HEK293 (cell line): Measurements from ENCODE around the gene VPS51.

Experiments used
- CTCF ChIA-PET: fragments of 350-600 bp; formaldehyde crosslinking; extraction: SDS; loops from one replicate; lab custom pipeline; 2021; ENCODE audit warnings: antibody characterized with exemption; lab: Yijun Ruan, JAX
- POLR2A ChIA-PET: fragments of 300-600 bp; formaldehyde crosslinking; extraction: SDS; loops from one replicate; lab custom pipeline; 2020; ENCODE audit warnings: antibody characterized with exemption, inconsistent platforms; lab: Yijun Ruan, JAX
- H3K27ac ChIP-seq: fragments of 200-500 bp; sonication (Bioruptor generic); 2 replicates; pipeline ENCODE4 v1.5.1; 2014; ENCODE audit warnings: low read depth, low read length, control low read depth, inconsistent platforms; ENCODE audit errors: extremely low read depth
- H3K36me3 ChIP-seq, 2 experiments: fragments of 200-500 bp in 1 of 2; sonication (Bioruptor generic) in 1 of 2; 1 replicate in 1 of 2; 2 replicates in 1 of 2; pipeline ENCODE4 v1.5.1; 2014 to 2017; ENCODE audit warnings: inconsistent platforms in 2 of 2, low read length in 2 of 2; ENCODE audit not compliant: control insufficient read depth in 2 of 2, insufficient read depth in 1 of 2
- H3K4me1 ChIP-seq: fragments of 200-500 bp; sonication (Bioruptor generic); 2 replicates; pipeline ENCODE4 v1.5.1; 2014; ENCODE audit warnings: mild to moderate bottlenecking, low read length, inconsistent platforms; ENCODE audit not compliant: control insufficient read depth, insufficient read depth
- H3K4me3 ChIP-seq: 2 replicates; pipeline ENCODE4 v1.5.1; 2011; ENCODE audit warnings: low read depth, mild to moderate bottlenecking, control low read depth, low read length, moderate library complexity
- H3K9me3 ChIP-seq: fragments of 200-500 bp; sonication (Bioruptor generic); 2 replicates; pipeline ENCODE4 v1.5.1; 2014; ENCODE audit warnings: low read depth, low read length, inconsistent platforms; ENCODE audit not compliant: control insufficient read depth, insufficient read depth
- GLI2 ChIP-seq: fragments of 450-650 bp; formaldehyde crosslinking; IDR thresholded peaks from 2 replicates; pipeline ENCODE4; 2017; ENCODE audit warnings: missing biosample characterization, missing genetic modification characterization, low read depth, borderline replicate concordance
- HOXD13 ChIP-seq: sonication (generic); formaldehyde crosslinking; IDR thresholded peaks from 2 replicates; pipeline ENCODE4 v1.8.0; 2022; ENCODE audit warnings: missing genetic modification reagents, borderline replicate concordance
- TRIM28 ChIP-seq: IDR thresholded peaks from 2 replicates; pipeline ENCODE4 v1.6.1; 2011; ENCODE audit warnings: low read length, control low read depth, borderline replicate concordance
- ZBTB17 ChIP-seq: fragments of 450-650 bp; formaldehyde crosslinking; IDR thresholded peaks from 2 replicates; pipeline ENCODE4 v1.5.1; 2016; ENCODE audit warnings: missing biosample characterization, missing genetic modification characterization
- ZFP37 ChIP-seq: fragments of 450-650 bp; formaldehyde crosslinking; IDR thresholded peaks from 2 replicates; pipeline ENCODE4 v1.5.1; 2016; ENCODE audit warnings: missing biosample characterization, missing genetic modification characterization
- ZFP69B ChIP-seq: fragments of 450-650 bp; formaldehyde crosslinking; IDR thresholded peaks from 2 replicates; pipeline ENCODE4 v1.5.1; 2016; ENCODE audit warnings: missing biosample characterization, missing genetic modification characterization
- ZNF155 ChIP-seq: fragments of 450-650 bp; formaldehyde crosslinking; IDR thresholded peaks from 2 replicates; pipeline ENCODE4 v1.5.1; 2016; ENCODE audit warnings: missing biosample characterization, missing genetic modification characterization
- ZNF530 ChIP-seq: fragments of 450-650 bp; formaldehyde crosslinking; IDR thresholded peaks from 2 replicates; pipeline ENCODE4 v1.5.1; 2016; ENCODE audit warnings: low read depth, missing biosample characterization, missing genetic modification characterization
- ZNF560 ChIP-seq: fragments of 450-650 bp; formaldehyde crosslinking; IDR thresholded peaks from 2 replicates; pipeline ENCODE4 v1.5.1; 2017; ENCODE audit warnings: missing biosample characterization, missing genetic modification characterization, borderline replicate concordance
- ZNF600 ChIP-seq: fragments of 450-650 bp; formaldehyde crosslinking; IDR thresholded peaks from 2 replicates; pipeline ENCODE4 v1.5.1; 2016; ENCODE audit warnings: missing biosample characterization, missing genetic modification characterization
- ZNF610 ChIP-seq: fragments of 450-650 bp; formaldehyde crosslinking; IDR thresholded peaks from 2 replicates; pipeline ENCODE4 v1.5.1; 2016; ENCODE audit warnings: missing biosample characterization, missing genetic modification characterization, borderline replicate concordance
- ZNF624 ChIP-seq: fragments of 450-650 bp; formaldehyde crosslinking; IDR thresholded peaks from 2 replicates; pipeline ENCODE4 v1.5.1; 2017; ENCODE audit warnings: missing biosample characterization, missing genetic modification characterization
- ZNF747 ChIP-seq: fragments of 450-650 bp; formaldehyde crosslinking; IDR thresholded peaks from 2 replicates; pipeline ENCODE4 v1.5.1; 2016; ENCODE audit warnings: missing biosample characterization, missing genetic modification characterization
- TF ChIP-seq, protein P1 (sequence below): fragments of 450-650 bp; formaldehyde crosslinking; IDR thresholded peaks from 2 replicates; pipeline ENCODE4 v1.5.1; 2016; ENCODE audit warnings: missing biosample characterization, missing genetic modification characterization
- TF ChIP-seq, protein P2 (sequence below): fragments of 450-650 bp; formaldehyde crosslinking; IDR thresholded peaks from 2 replicates; pipeline ENCODE4 v1.5.0; 2017; ENCODE audit warnings: missing biosample characterization, missing genetic modification characterization, borderline replicate concordance

Gene VPS51

DNA sequence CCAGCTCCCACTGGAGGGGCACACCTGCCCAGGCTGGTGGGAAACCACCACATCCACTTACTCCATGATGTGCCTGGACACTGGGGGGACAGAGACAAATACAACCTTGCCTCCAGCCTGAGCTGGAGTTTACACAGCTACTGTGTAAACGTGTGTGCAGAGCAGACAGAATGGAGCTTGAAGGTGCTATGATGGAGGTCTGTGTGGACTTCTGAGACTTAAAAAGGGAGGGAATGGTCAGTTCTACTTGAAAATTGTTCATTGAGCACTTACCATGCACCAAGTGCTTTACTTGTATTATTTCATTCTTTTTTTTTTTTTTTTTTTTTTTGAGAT is 23.4 kb upstream of the VPS51 start:
- CTCF ChIA-PET: interaction anchor here (0.6 to 0.8 kb wide), 2 partner anchors 15 to 31 kb away, joined by 3 to 5 read pairs; no protein-coding TSS in a partner anchor
- Histone ChIP-seq H3K4me1 (no peaks in the 10 kb centered on the region), H3K27ac (no peak overlapping the region), H3K9me3 (no peaks in the 10 kb centered on the region), H3K4me3 (no peak overlapping the region), H3K36me3 (peaks cover 0 to 20% of the 10 kb centered on the region in 2 experiments; a peak in 2 of 3 replicates)
- POLR2A ChIA-PET: interaction anchor here (0.8 to 1.3 kb wide), 3 partner anchors 10 to 23 kb away, joined by 4 to 5 read pairs (median 4); no protein-coding TSS in a partner anchor
- TF ChIP-seq ZNF624 (tag by site-specific recombination) (no peak), ZNF155 (tag by site-specific recombination) (no peak), ZFP69B (tag by site-specific recombination) (no peak), ZNF610 (no peak), ZNF747 (tag by site-specific recombination) (no peak), GLI2 (no peak), ZNF600 (peak; percentile 31; the same call in 1 of the 2 replicates)

DNA sequence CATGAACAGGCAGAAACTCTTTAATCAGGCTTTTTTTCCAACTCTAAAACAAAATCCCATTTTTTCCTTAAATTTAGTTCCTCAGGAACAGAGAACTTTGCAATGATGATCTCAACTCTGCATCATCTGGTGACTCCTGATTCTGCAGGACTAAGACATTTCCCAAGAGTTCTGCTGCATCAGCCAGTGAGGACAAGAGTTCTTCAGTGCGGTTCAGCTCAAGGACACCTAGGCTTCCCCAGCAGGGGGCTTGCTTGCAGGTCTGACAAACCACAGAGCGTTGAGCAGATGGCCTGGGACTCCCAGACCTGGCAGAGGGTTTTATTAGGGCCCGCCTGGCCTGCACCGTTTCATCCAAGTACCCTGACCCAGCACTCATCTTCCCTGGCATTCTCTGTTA is 18.6 kb upstream of the VPS51 start:
- CTCF ChIA-PET: interaction anchor here (0.5 to 2.2 kb wide), 11 partner anchors 7 to 659 kb away, joined by 3 to 8 read pairs (median 3); partner anchors contain the start of gene SAC3D1

DNA sequence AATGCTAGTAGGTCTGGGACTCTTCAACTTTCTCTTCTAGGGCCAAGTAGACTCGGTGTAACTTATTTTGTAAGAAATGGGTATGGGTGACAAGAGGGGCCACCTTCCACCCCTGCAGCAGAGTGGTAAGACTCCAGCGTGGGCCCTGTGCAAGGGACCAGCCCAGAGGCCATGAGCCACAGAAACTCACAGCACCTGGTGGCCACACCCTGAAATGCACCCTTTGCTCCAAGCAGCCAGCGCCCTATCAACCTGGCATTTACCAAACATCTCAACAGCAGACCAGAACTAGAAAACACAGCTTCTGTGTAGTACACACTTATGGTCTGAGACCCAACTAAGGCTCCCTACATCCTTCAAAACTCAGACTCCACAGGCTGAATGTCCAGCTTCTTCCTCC is 17.9 kb upstream of the VPS51 start:
- POLR2A ChIA-PET: interaction anchor here (0.6 kb wide), 1 partner anchor 27 kb away, joined by 6 read pairs; no protein-coding TSS in a partner anchor

More for the DNA sequence above, 18.6 kb upstream of the VPS51 start:
- Histone ChIP-seq H3K4me1 (no peaks in the 10 kb centered on the region), H3K4me3 (no peak overlapping the region), H3K36me3 (peaks cover 5 to 66% of the 10 kb centered on the region in 2 experiments; a peak in 2 of 3 replicates), H3K9me3 (no peaks in the 10 kb centered on the region), H3K27ac (no peak overlapping the region)
- POLR2A ChIA-PET: interaction anchor here (0.7 kb wide), 1 partner anchor 13 kb away, joined by 3 read pairs; no protein-coding TSS in a partner anchor
- no peak for TF ChIP-seq ZFP37 (tag by site-specific recombination)
- TF ChIP-seq ZBTB17 (tag by site-specific recombination): 0 out of 2 replicates have a peak, but pooled peaks have one; percentile 40

More for the DNA sequence above, 17.9 kb upstream of the VPS51 start:
- Histone ChIP-seq H3K4me3 (no peak overlapping the region), H3K4me1 (peaks cover 3% of the 10 kb centered on the region; the same call in 1 of the 2 replicates), H3K27ac (no peak overlapping the region), H3K36me3 (peaks cover 5 to 71% of the 10 kb centered on the region in 2 experiments; a peak in 2 of 3 replicates), H3K9me3 (no peaks in the 10 kb centered on the region)
- CTCF ChIA-PET: interaction anchor here (0.6 to 1.5 kb wide), 9 partner anchors 8 to 225 kb away, joined by 3 to 6 read pairs (median 4); partner anchors contain the start of genes NAALADL1 and SAC3D1
- no peak for TF ChIP-seq ZNF530 (tag by site-specific recombination)
- TF ChIP-seq, protein P1, sequence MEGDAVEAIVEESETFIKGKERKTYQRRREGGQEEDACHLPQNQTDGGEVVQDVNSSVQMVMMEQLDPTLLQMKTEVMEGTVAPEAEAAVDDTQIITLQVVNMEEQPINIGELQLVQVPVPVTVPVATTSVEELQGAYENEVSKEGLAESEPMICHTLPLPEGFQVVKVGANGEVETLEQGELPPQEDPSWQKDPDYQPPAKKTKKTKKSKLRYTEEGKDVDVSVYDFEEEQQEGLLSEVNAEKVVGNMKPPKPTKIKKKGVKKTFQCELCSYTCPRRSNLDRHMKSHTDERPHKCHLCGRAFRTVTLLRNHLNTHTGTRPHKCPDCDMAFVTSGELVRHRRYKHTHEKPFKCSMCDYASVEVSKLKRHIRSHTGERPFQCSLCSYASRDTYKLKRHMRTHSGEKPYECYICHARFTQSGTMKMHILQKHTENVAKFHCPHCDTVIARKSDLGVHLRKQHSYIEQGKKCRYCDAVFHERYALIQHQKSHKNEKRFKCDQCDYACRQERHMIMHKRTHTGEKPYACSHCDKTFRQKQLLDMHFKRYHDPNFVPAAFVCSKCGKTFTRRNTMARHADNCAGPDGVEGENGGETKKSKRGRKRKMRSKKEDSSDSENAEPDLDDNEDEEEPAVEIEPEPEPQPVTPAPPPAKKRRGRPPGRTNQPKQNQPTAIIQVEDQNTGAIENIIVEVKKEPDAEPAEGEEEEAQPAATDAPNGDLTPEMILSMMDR (tag by site-specific recombination): peak; percentile 36
- TF ChIP-seq HOXD13 (CRISPR knock-in tag): no peak
- TF ChIP-seq ZNF560: no peak
- TF ChIP-seq TRIM28: no peak
- TF ChIP-seq, protein P2, sequence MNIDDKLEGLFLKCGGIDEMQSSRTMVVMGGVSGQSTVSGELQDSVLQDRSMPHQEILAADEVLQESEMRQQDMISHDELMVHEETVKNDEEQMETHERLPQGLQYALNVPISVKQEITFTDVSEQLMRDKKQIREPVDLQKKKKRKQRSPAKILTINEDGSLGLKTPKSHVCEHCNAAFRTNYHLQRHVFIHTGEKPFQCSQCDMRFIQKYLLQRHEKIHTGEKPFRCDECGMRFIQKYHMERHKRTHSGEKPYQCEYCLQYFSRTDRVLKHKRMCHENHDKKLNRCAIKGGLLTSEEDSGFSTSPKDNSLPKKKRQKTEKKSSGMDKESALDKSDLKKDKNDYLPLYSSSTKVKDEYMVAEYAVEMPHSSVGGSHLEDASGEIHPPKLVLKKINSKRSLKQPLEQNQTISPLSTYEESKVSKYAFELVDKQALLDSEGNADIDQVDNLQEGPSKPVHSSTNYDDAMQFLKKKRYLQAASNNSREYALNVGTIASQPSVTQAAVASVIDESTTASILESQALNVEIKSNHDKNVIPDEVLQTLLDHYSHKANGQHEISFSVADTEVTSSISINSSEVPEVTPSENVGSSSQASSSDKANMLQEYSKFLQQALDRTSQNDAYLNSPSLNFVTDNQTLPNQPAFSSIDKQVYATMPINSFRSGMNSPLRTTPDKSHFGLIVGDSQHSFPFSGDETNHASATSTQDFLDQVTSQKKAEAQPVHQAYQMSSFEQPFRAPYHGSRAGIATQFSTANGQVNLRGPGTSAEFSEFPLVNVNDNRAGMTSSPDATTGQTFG: no peak
